Liver (tissue), 9 donors: ENCODE data around the gene MCM7. TPM values are rescaled to one million over a fixed set of nuclear protein-coding genes. Genes with fewer than 3 reads are reported as not detected.

Experiments used
- DNase-seq: peaks from one replicate; pipeline ENCODE4 v3.0.0-alpha.2; 2017; ENCODE audit warnings: low spot score
- H3K27ac ChIP-seq, 2 donors: one replicate each; pipeline ENCODE4 v1.7.0; 2013; ENCODE audit warnings: inconsistent platforms in 2 of 2, low read length in 2 of 2, control low read depth in 1 of 2, low read depth in 1 of 2, mild to moderate bottlenecking in 1 of 2
- H3K27me3 ChIP-seq, 4 donors: one replicate each; pipeline versions ENCODE4 v1.6.1 to v1.7.0; 2013; ENCODE audit warnings: low read length in 3 of 4, inconsistent platforms in 1 of 4, mild to moderate bottlenecking in 1 of 4, moderate library complexity in 1 of 4; ENCODE audit not compliant: control insufficient read depth in 4 of 4, insufficient read depth in 4 of 4
- H3K36me3 ChIP-seq, 4 donors: one replicate each; pipeline versions ENCODE4 v1.6.1 to v1.7.0; 2013; ENCODE audit warnings: low read length in 3 of 4, mild to moderate bottlenecking in 3 of 4, low read depth in 1 of 4, moderate library complexity in 1 of 4; ENCODE audit not compliant: control insufficient read depth in 4 of 4, insufficient read depth in 3 of 4
- H3K4me1 ChIP-seq, 4 donors: one replicate each; pipeline versions ENCODE4 v1.6.1 to v1.7.0; 2013; ENCODE audit warnings: low read length in 3 of 4, mild to moderate bottlenecking in 3 of 4, moderate library complexity in 1 of 4; ENCODE audit not compliant: control insufficient read depth in 4 of 4, insufficient read depth in 4 of 4
- H3K4me3 ChIP-seq, 3 donors: one replicate each; pipeline versions ENCODE4 v1.6.1 to v1.7.0; 2013; ENCODE audit warnings: low read length in 3 of 3, control low read depth in 1 of 3, low read depth in 1 of 3, mild to moderate bottlenecking in 1 of 3
- H3K9ac ChIP-seq, 2 donors: one replicate each; pipeline ENCODE4 v1.7.0; 2013; ENCODE audit warnings: low read length in 2 of 2, mild to moderate bottlenecking in 2 of 2, moderate library complexity in 2 of 2, control low read depth in 1 of 2, low read depth in 1 of 2
- H3K9me3 ChIP-seq, 4 donors: one replicate each; pipeline versions ENCODE4 v1.6.1 to v1.7.0; 2013; ENCODE audit warnings: low read length in 3 of 4; ENCODE audit not compliant: control insufficient read depth in 4 of 4
- ATF3 ChIP-seq: IDR thresholded peaks from 2 replicates; pipeline ENCODE4 v1.6.1; 2016; ENCODE audit warnings: antibody characterized with exemption
- CTCF ChIP-seq: fragments of 150-350 bp; IDR thresholded peaks from 2 replicates; pipeline ENCODE4 v1.5.1; 2017; ENCODE audit warnings: improper control_type of control experiment, low read depth, low read length; ENCODE audit not compliant: missing input control
- EGR1 ChIP-seq, 2 donors: IDR thresholded peaks; 2 replicates each; pipeline ENCODE4 v1.6.1; 2016 to 2018; ENCODE audit warnings: antibody characterized with exemption in 2 of 2, low read depth in 2 of 2
- FOXA2 ChIP-seq: IDR thresholded peaks from 2 replicates; pipeline ENCODE4 v1.6.1; 2016; ENCODE audit warnings: antibody characterized with exemption
- HNF4A ChIP-seq, 2 donors: conservative IDR thresholded peaks; 2 replicates each; pipeline ENCODE4 v1.6.1; 2016; ENCODE audit warnings: antibody characterized with exemption in 2 of 2, mild to moderate bottlenecking in 2 of 2
- MAX ChIP-seq: IDR thresholded peaks from 2 replicates; pipeline ENCODE4 v1.6.1; 2016; ENCODE audit warnings: antibody characterized with exemption
- RAD21 ChIP-seq, 2 donors: IDR thresholded peaks; 2 replicates each; pipeline ENCODE4 v1.6.1; 2016; ENCODE audit warnings: antibody characterized with exemption in 2 of 2, mild to moderate bottlenecking in 2 of 2
- REST ChIP-seq: IDR thresholded peaks from 2 replicates; pipeline ENCODE4 v1.6.1; 2016; ENCODE audit warnings: antibody characterized with exemption, mild to moderate bottlenecking
- RXRA ChIP-seq, 2 donors: IDR thresholded peaks; 2 replicates each; pipeline ENCODE4 v1.6.1; 2017 to 2018; ENCODE audit warnings: antibody characterized with exemption in 2 of 2, mild to moderate bottlenecking in 1 of 2
- SP1 ChIP-seq: IDR thresholded peaks from 2 replicates; pipeline ENCODE4 v1.6.1; 2018; ENCODE audit warnings: antibody characterized with exemption, mild to moderate bottlenecking
- YY1 ChIP-seq: IDR thresholded peaks from 2 replicates; pipeline ENCODE4 v1.6.1; 2016; ENCODE audit warnings: antibody characterized with exemption, mild to moderate bottlenecking
- ZBTB33 ChIP-seq: IDR thresholded peaks from 2 replicates; pipeline ENCODE4 v1.6.1; 2016; ENCODE audit warnings: antibody characterized with exemption
- WGBS: extraction: QIAGEN DNeasy Blood & Tissue Kit; methylation state at CpG from one replicate; pipeline ENCODE4 v1.1.7; 2013; 5-methylcytosine and 5-hydroxymethylcytosine counted together
- polyA plus RNA-seq, 2 donors: library from polyadenylated mRNA; stranded (reverse) in 1 of 2; unstranded in 1 of 2; fragments of 200-250 nt in 1 of 2; fragments of >200 nt in 1 of 2; fragmentation: Nextera tagmentation in 1 of 2; extraction: Ambion mirVana in 1 of 2; gene quantifications; one replicate each; pipeline versions ENCODE4 v1.2.1 to v1.2.3, GENCODE V29; 2013 to 2015
- total RNA-seq, 2 donors: library from RNA; depleted of rRNA; stranded (reverse); fragments of >200 nt; gene quantifications; one replicate each; pipeline ENCODE4 v1.2.3, GENCODE V29; 2014
- donor health status: healthy.
- donor health status: healthy.
- donor health status: healthy.
- donor health status: healthy.
- donor health status: healthy.

The MCM7 gene
- total and polyA plus RNA-seq, 4 donors = 12.6 to 143 (median 17.6) TPM

GRCh38 chr7:100132126-100132525, 30.9 kb upstream of the MCM7 start:
- WGBS = 61% methylated on average over 7 of the region's 7 CpGs

More at GRCh38 chr7:100132126-100132525, 30.9 kb upstream of the MCM7 start:
- H3K4me3 ChIP-seq = no peak overlapping the region
- peaks cover 6 to 28% (median 14%) of the 10 kb centered on the region in 4 donors for H3K4me1 ChIP-seq
- DNase-seq = no peak
- no peaks in the 10 kb centered on the region for H3K36me3 ChIP-seq
- no peaks in the 10 kb centered on the region for H3K9me3 ChIP-seq
- no peak overlapping the region for H3K27ac ChIP-seq
- H3K9ac ChIP-seq = no peak overlapping the region
- TF ChIP-seq HNF4A (conservative IDR thresholded peaks at IDR 0.05) (no peak), FOXA2 (no peak), MAX (no peak), ATF3 (no peak), ZBTB33 (no peak), RAD21 (IDR thresholded peaks at IDR 0.05) (no peak), RXRA (IDR thresholded peaks at IDR 0.05) (no peak), EGR1 (IDR thresholded peaks at IDR 0.05; ENCODE audit: low read depth in 2 of 2) (no peak), SP1 (no peak), CTCF (no peak), YY1 (no peak), REST (no peak)
- no peaks in the 10 kb centered on the region for H3K27me3 ChIP-seq
